Cardiac septum (tissue), 1 donor: Measurements from ENCODE around the gene VWA7. TPM values are rescaled to one million over a fixed set of nuclear protein-coding genes. Genes with fewer than 3 reads are reported as not detected.

Experiments
- DNase-seq: peaks from one replicate; pipeline ENCODE4 v3.0.0-alpha.2; 2020; ENCODE audit warnings: low spot score
- intact Hi-C: fragments of 100-400 bp; cut with DNase I; formaldehyde crosslinking; loops from one replicate; pipeline ENCODE4 v1.14.0; 2022
- total RNA-seq: library from RNA; stranded (reverse); fragmentation: NEBNext Ultra II Directional; extraction: Animal tissue kit (Norgen Biotek cat#: 25700); gene quantifications from one replicate; pipeline ENCODE4 v1.2.1, GENCODE V29; 2021
- donor health status: DM: no; HTN: no; CAD: no.

Gene VWA7
- total RNA-seq, 1 donor from 2014 or later, result 21.5 TPM

- no peak for DNase-seq
- intact Hi-C loops, result no loop called here
Observed at GRCh38 chr6:31721351-31722020, 55.6 kb downstream of the VWA7 start, which contains the start of gene LY6G6C. TSS of gene LY6G6C (minus strand) at chr6:31721746. CDS start at chr6:31721679, 67 bp downstream.

GRCh38 chr6:31720196-31720770 is 56.8 kb downstream of the VWA7 start:
- intact Hi-C loops, result no loop called here
- DNase-seq, result no peak

- intact Hi-C loops, result no loop called here
- no peak for DNase-seq
Observed at GRCh38 chr6:31719001-31719400, 58.1 kb downstream of the VWA7 start.

- intact Hi-C loops, result no loop called here
- no peak for DNase-seq
Observed at GRCh38 chr6:31718265-31718664, 58.9 kb downstream of the VWA7 start.

- no peak for DNase-seq
Observed at GRCh38 chr6:31717499-31718222, 59.5 kb downstream of the VWA7 start.

More at GRCh38 chr6:31717499-31718222, 59.5 kb downstream of the VWA7 start:
- intact Hi-C loops, result no loop called here

Other genes starting within 250 kb of the VWA7 start
- not detected for gene MCCD1, start 248.4 kb downstream of the VWA7 start, total RNA-seq
- 201 TPM for gene DDX39B, start 235.3 kb downstream of the VWA7 start, total RNA-seq
- gene ATP6V1G2, start 230.7 kb downstream of the VWA7 start, total RNA-seq, result 2.6 TPM
- gene NFKBIL1, start 229.7 kb downstream of the VWA7 start, total RNA-seq, result 9.5 TPM
- not detected for gene LTA, start 205.0 kb downstream of the VWA7 start, total RNA-seq
- 0.38 TPM for gene TNF, start 201.8 kb downstream of the VWA7 start, total RNA-seq
- 0.86 TPM for gene LTB, start 194.9 kb downstream of the VWA7 start, total RNA-seq
- 5.4 TPM for gene LST1, start 191.1 kb downstream of the VWA7 start, total RNA-seq
- gene NCR3, start 184.3 kb downstream of the VWA7 start, total RNA-seq, result not detected
- 10.3 TPM for gene AIF1, start 162.1 kb downstream of the VWA7 start, total RNA-seq
- 125 TPM for gene PRRC2A, start 156.6 kb downstream of the VWA7 start, total RNA-seq
- 270 TPM for gene BAG6, start 124.7 kb downstream of the VWA7 start, total RNA-seq
- gene APOM, start 121.4 kb downstream of the VWA7 start, total RNA-seq, result 1.4 TPM
- gene C6orf47, start 116.5 kb downstream of the VWA7 start, total RNA-seq, result 17.7 TPM
- 13.6 TPM for gene GPANK1, start 112.3 kb downstream of the VWA7 start, total RNA-seq
- gene CSNK2B, start 111.2 kb downstream of the VWA7 start, total RNA-seq, result 96.3 TPM
- 6.5 TPM for gene LY6G5B, start 107.4 kb downstream of the VWA7 start, total RNA-seq
- 2.9 TPM for gene LY6G5C, start 96.3 kb downstream of the VWA7 start, total RNA-seq
- 26.9 TPM for gene ABHD16A, start 74.0 kb downstream of the VWA7 start, total RNA-seq
- not detected for gene LY6G6F, start 70.5 kb downstream of the VWA7 start, total RNA-seq
- gene LY6G6D, start 62.0 kb downstream of the VWA7 start, total RNA-seq, result not detected
- not detected for gene LY6G6C, start 55.6 kb downstream of the VWA7 start, total RNA-seq
- gene MPIG6B, start 54.0 kb downstream of the VWA7 start, total RNA-seq, result 0.24 TPM
- 69.9 TPM for gene DDAH2, start 48.0 kb downstream of the VWA7 start, total RNA-seq
- gene CLIC1, start 40.8 kb downstream of the VWA7 start, total RNA-seq, result 131 TPM
- gene MSH5, start 37.3 kb downstream of the VWA7 start, total RNA-seq, result 1.7 TPM
- gene SAPCD1, start 14.7 kb downstream of the VWA7 start, total RNA-seq, result 0.86 TPM
- 35.0 TPM for gene VARS1, start 18.4 kb upstream of the VWA7 start, total RNA-seq
- gene LSM2, start 29.6 kb upstream of the VWA7 start, total RNA-seq, result 24.0 TPM
- gene HSPA1L, start 38.0 kb upstream of the VWA7 start, total RNA-seq, result 2.4 TPM
- gene HSPA1A, start 38.2 kb upstream of the VWA7 start, total RNA-seq, result 296 TPM
- gene HSPA1B, start 50.4 kb upstream of the VWA7 start, total RNA-seq, result 221 TPM
- 19.4 TPM for gene NEU1, start 85.5 kb upstream of the VWA7 start, total RNA-seq
- not detected for gene SLC44A4, start 101.7 kb upstream of the VWA7 start, total RNA-seq
- 14.5 TPM for gene EHMT2, start 120.4 kb upstream of the VWA7 start, total RNA-seq
- gene ZBTB12, start 124.8 kb upstream of the VWA7 start, total RNA-seq, result 5.2 TPM
- 5.1 TPM for gene C2, start 150.4 kb upstream of the VWA7 start, total RNA-seq
- gene CFB, start 168.8 kb upstream of the VWA7 start, total RNA-seq, result 5.0 TPM
- gene NELFE, start 181.6 kb upstream of the VWA7 start, total RNA-seq, result 46.7 TPM
- 33.2 TPM for gene SKIC2, start 181.8 kb upstream of the VWA7 start, total RNA-seq
- gene DXO, start 194.8 kb upstream of the VWA7 start, total RNA-seq, result 14.0 TPM
- 131 TPM for gene C4A, start 204.7 kb upstream of the VWA7 start, total RNA-seq
- gene C4B, start 237.5 kb upstream of the VWA7 start, total RNA-seq, result 92.4 TPM